Activated CD4-positive, alpha-beta T cell treated with anti-CD3 and anti-CD28 coated beads, Interleukin-2, amount 10 ng/mL, durations not matched to agents 7 days and 5 days (primary cell): ENCODE measurements around the gene VEZF1. TPM values are rescaled to one million over a fixed set of nuclear protein-coding genes. Genes with fewer than 3 reads are reported as not detected.

Experiments
- CTCF ChIA-PET: fragments of 350-600 bp; sonication (Branson Sonifier 250); formaldehyde crosslinking; loops from one replicate; lab custom pipeline; 2021; ENCODE audit warnings: antibody characterized with exemption; lab: Charles Lee
- POLR2A ChIA-PET: fragments of 350-600 bp; sonication (Branson Sonifier 250); formaldehyde crosslinking; loops from one replicate; lab custom pipeline; 2021; ENCODE audit warnings: antibody characterized with exemption; lab: Charles Lee
- DNase-seq: peaks from one replicate; pipeline ENCODE4 v3.0.0-alpha.2; 2020
- H3K27ac Mint-ChIP-seq: one replicate; pipeline ENCODE4 v1.8.0; 2021; ENCODE audit warnings: mild to moderate bottlenecking, moderate library complexity, mixed read lengths
- H3K27me3 Mint-ChIP-seq: one replicate; pipeline ENCODE4 v1.8.0; 2021; ENCODE audit warnings: mixed read lengths
- H3K36me3 Mint-ChIP-seq: one replicate; pipeline ENCODE4 v1.8.0; 2021; ENCODE audit warnings: low read depth, mixed read lengths
- H3K4me1 Mint-ChIP-seq: one replicate; pipeline ENCODE4 v1.8.0; 2021; ENCODE audit warnings: mixed read lengths
- H3K4me3 Mint-ChIP-seq: one replicate; pipeline ENCODE4 v1.8.0; 2021; ENCODE audit warnings: mild to moderate bottlenecking, moderate library complexity, mixed read lengths
- H3K9me3 Mint-ChIP-seq: one replicate; pipeline ENCODE4 v1.8.0; 2021; ENCODE audit warnings: mixed read lengths
- total RNA-seq, 2 experiments: library from RNA; stranded (reverse); gene quantifications; one replicate each; pipeline ENCODE4 v1.2.3, GENCODE V29; 2021

The VEZF1 gene
- 10 to 100 TPM; 46.7 to 52.0 TPM for total RNA-seq

GRCh38 chr17:57987581-57988300 is at the start of gene VEZF1:
Gene VEZF1 (minus strand): TSS chr17:57988254. CDS start chr17:57988111, 143 bp downstream.
- H3K27me3 Mint-ChIP-seq, result no peaks in the 10 kb centered on the region
- peak; percentile 83 for DNase-seq
- H3K4me3 Mint-ChIP-seq, result peak within 1 kb of the TSS; percentile 90
- ChIA-PET POLR2A (no interaction called here), CTCF (interaction anchor here (1.9 to 3.6 kb wide), 3 partner anchors 12 to 133 kb away, joined by 4 to 25 read pairs (median 6); no protein-coding TSS in a partner anchor)
- peak within 1 kb of the TSS; percentile 93 for H3K27ac Mint-ChIP-seq
- H3K9me3 Mint-ChIP-seq, result no peaks in the 10 kb centered on the region
- H3K4me1 Mint-ChIP-seq, result peaks cover 71% of the 10 kb centered on the region
- peaks cover 31% of the 10 kb centered on the region for H3K36me3 Mint-ChIP-seq

DNA sequence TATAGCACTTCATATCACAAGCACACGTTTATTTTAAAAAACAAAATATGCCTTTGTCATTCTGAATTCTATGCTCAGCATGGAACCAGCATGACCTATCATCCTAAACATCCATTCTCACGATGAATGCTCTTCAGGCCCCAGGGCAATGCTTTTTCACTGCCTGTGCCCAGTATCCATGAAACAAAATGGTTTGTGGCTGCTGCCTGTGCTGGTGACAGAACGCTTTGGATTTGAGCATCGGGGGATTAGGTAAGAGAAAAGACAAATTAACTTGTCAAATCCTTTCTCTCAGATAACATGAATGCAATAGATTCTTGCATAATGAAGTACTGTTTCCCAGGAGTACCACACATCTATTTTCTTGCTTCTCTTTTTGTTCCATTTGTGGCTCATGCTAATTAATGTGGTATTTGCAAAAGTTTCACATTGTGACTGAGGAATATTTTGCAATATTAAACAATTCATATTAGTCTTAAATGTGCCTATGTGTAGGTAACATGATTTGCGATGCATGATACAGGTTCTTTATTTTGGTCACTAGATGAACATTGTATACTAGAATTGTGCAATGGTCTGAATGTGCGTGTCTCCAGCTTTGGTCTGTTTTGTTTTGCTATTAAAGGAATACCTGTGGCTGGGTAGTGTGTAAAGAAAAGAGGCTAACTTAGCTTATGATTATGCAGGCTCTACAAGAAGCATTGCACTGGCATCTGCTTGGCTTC is 44.8 kb upstream of the VEZF1 start:
- DNase-seq, result no peak
- Mint-ChIP-seq H3K36me3 (no peaks in the 10 kb centered on the region), H3K9me3 (peaks cover 4% of the 10 kb centered on the region), H3K4me1 (no peaks in the 10 kb centered on the region), H3K4me3 (no peak overlapping the region), H3K27me3 (peaks cover 26% of the 10 kb centered on the region), H3K27ac (no peak overlapping the region)
- POLR2A ChIA-PET, result no interaction called here
- CTCF ChIA-PET, result no interaction called here

- H3K36me3 Mint-ChIP-seq, result no peaks in the 10 kb centered on the region
- ChIA-PET CTCF (interaction anchor here (0.6 kb wide), 1 partner anchor 1042 kb away, joined by 3 read pairs; no protein-coding TSS in a partner anchor), POLR2A (no interaction called here)
- no peaks in the 10 kb centered on the region for H3K4me1 Mint-ChIP-seq
- H3K27me3 Mint-ChIP-seq, result peaks cover 52% of the 10 kb centered on the region
- no peak overlapping the region for H3K27ac Mint-ChIP-seq
- H3K9me3 Mint-ChIP-seq, result peaks cover 6% of the 10 kb centered on the region
- DNase-seq, result no peak
- no peak overlapping the region for H3K4me3 Mint-ChIP-seq
Observed at GRCh38 chr17:58028578-58028977, 40.5 kb upstream of the VEZF1 start.

GRCh38 chr17:58020401-58020800 is 32.3 kb upstream of the VEZF1 start:
- Mint-ChIP-seq H3K36me3 (no peaks in the 10 kb centered on the region), H3K9me3 (no peaks in the 10 kb centered on the region), H3K27me3 (peaks cover 15% of the 10 kb centered on the region), H3K4me1 (no peaks in the 10 kb centered on the region), H3K4me3 (no peak overlapping the region), H3K27ac (no peak overlapping the region)
- DNase-seq, result no peak
- ChIA-PET CTCF (no interaction called here), POLR2A (no interaction called here)

DNA sequence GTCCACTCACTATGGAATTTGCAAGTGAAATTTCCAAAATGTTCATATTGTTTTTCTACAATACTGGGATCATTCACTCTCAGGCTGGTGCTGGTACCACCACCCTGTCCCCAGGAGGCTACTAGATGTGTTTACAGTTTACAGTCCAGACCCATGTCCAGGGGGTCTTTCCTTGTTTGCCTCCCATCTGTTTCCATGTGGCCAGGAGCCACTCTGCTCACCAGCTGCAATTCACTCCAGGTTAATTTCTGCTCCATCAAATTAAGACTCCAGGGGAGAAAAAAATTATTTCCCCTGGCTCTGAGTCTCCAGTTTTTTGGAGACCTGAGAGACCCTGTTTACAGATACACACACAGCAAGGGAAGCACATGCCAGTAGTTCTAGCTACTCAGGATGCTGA is 31.5 kb upstream of the VEZF1 start:
- Mint-ChIP-seq H3K4me3 (no peak overlapping the region), H3K36me3 (no peaks in the 10 kb centered on the region), H3K9me3 (no peaks in the 10 kb centered on the region), H3K27me3 (peaks cover 8% of the 10 kb centered on the region), H3K4me1 (no peaks in the 10 kb centered on the region), H3K27ac (no peak overlapping the region)
- DNase-seq, result no peak
- ChIA-PET CTCF (no interaction called here), POLR2A (no interaction called here)

DNA sequence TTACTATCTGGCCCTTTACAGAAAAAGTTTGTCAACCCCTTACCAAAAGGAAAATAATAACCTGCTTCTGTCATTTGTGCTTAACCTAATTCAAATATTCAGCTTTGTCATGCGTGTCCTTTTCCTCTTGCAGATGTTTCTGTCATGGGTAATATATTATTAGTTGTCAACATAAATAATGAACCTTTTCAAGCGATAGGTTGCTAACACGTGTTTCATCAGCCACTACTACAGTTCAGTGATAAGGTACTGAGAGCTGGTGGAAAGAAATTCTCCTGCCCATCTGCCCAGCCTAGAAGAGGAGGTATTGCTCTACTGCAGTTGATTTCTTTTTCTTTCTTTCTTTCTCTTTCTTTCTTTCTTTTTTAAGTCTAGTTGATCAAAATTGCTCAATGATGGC is 31.0 kb upstream of the VEZF1 start:
- Mint-ChIP-seq H3K4me1 (no peaks in the 10 kb centered on the region), H3K27ac (no peak overlapping the region), H3K4me3 (no peak overlapping the region), H3K27me3 (peaks cover 6% of the 10 kb centered on the region), H3K9me3 (no peaks in the 10 kb centered on the region), H3K36me3 (no peaks in the 10 kb centered on the region)
- ChIA-PET POLR2A (no interaction called here), CTCF (interaction anchor here (0.7 to 0.9 kb wide), 2 partner anchors 64 to 890 kb away, joined by 3 to 4 read pairs; partner anchors contain the start of gene CUEDC1)
- DNase-seq, result no peak

DNA sequence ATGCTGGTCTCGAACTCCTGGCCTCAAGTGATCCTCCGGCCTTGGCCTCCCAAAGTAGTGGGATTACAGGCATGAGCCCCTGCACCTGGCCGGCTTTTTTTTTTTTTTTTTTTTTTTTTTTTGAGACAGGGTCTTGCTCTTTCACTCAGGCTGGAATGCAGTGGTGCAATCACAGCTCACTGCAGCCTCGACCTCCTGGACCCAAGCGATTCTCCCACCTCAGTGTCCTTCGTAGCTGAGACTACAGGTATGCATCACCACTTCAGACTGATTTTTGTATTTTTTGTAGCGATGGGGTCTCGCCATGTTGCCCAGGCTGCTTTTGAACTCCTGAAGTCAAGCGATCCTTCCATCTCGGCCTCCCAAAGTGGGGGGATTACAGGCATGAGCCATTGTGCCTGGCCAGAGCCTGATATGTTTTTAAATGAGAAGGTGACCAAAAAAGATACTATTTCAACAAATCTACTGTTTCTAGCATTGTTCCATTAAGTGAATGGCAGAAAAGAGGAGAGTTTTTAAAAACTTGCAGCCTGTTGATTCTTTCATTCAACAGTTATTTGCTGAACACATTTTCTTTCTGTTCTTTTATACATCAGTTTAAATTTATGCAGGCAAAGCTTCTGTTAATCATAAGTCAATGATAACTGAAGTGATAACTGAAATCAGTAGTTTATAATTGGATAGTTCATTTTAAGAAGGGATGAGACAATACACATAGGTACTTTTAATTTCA is 22.2 kb upstream of the VEZF1 start:
- Mint-ChIP-seq H3K27me3 (no peaks in the 10 kb centered on the region), H3K36me3 (peaks cover 27% of the 10 kb centered on the region), H3K9me3 (no peaks in the 10 kb centered on the region), H3K27ac (no peak overlapping the region), H3K4me3 (no peak overlapping the region), H3K4me1 (peaks cover 22% of the 10 kb centered on the region)
- DNase-seq, result no peak
- ChIA-PET CTCF (interaction anchor here (1.9 kb wide), 1 partner anchor 11 kb away, joined by 6 read pairs; no protein-coding TSS in a partner anchor), POLR2A (no interaction called here)

GRCh38 chr17:58007781-58008706 is 20.0 kb upstream of the VEZF1 start:
- H3K9me3 Mint-ChIP-seq, result no peaks in the 10 kb centered on the region
- H3K4me1 Mint-ChIP-seq, result peaks cover 41% of the 10 kb centered on the region
- CTCF ChIA-PET, result interaction anchor here (0.7 to 2.4 kb wide), 9 partner anchors 8 to 174 kb away, joined by 3 to 15 read pairs (median 4); partner anchors contain the start of gene CUEDC1
- peak overlapping the region; percentile 94 for H3K4me3 Mint-ChIP-seq
- H3K36me3 Mint-ChIP-seq, result peaks cover 46% of the 10 kb centered on the region
- H3K27ac Mint-ChIP-seq, result peak overlapping the region; percentile 98
- DNase-seq, result peak; percentile 16
- no peaks in the 10 kb centered on the region for H3K27me3 Mint-ChIP-seq
- POLR2A ChIA-PET, result interaction anchor here (0.7 to 2.2 kb wide), 5 partner anchors 12 to 337 kb away, joined by 3 to 8 read pairs (median 4); partner anchors contain the start of genes DYNLL2 and MRPS23

DNA sequence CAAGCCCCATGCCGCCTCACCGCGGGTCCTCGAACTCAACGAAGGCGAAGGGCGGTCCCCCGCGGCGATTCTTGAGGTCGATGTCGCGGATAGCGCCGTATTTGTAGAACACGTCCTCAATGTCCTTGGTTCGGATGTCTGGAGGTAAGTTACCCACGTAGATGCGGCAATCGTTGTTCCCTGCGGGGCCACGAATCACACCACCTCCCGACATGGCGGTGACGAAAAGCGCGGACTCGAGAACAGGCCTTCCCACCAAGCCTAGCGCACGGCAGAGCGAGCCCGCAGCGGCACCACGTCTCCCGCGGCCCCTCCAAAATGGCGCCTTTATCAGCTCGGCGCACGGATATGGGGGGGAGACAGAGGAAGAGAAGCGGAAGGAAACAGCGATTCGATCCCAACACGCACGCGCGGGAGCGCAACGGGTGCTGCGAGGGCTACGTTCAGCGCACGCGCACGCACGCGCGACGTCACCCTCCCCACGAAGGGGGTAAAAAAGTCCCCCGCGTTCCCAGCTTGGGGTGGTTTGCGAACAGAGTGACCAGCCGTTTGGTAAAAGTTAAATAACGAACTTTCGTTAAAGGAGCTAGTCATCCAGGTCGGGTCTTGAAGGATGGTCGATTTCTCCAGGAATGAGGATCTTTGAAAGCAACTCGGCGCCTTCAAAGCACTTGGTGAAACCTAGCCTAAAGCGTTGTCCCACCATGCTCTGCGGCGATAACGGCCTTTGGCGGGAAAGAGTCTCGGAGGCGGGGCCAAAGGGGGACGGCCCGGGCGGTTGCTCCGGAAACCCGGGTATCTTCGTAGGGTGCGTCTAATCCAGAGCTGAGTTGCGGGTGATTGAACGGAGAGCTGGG is 19.1 kb upstream of the VEZF1 start, which contains the start of gene SRSF1:
SRSF1 (minus strand) TSS at position 323 of the 857 bp plus-strand sequence; CDS start at position 214, 109 bp downstream.
- peak; percentile 98 for DNase-seq
- Mint-ChIP-seq H3K9me3 (no peaks in the 10 kb centered on the region), H3K27ac (peak within 1 kb of the TSS; percentile 98), H3K27me3 (no peaks in the 10 kb centered on the region), H3K4me3 (peak within 1 kb of the TSS; percentile 94), H3K36me3 (peaks cover 55% of the 10 kb centered on the region), H3K4me1 (peaks cover 50% of the 10 kb centered on the region)
- CTCF ChIA-PET, result interaction anchor here (0.7 to 2.4 kb wide), 9 partner anchors 8 to 173 kb away, joined by 3 to 15 read pairs (median 3); partner anchors contain the start of gene MRPS23
- POLR2A ChIA-PET, result interaction anchor here (0.7 to 2.2 kb wide), 8 partner anchors 11 to 337 kb away, joined by 3 to 8 read pairs (median 4); partner anchors contain the start of genes DYNLL2 and MRPS23

GRCh38 chr17:58006560-58006923 is 18.5 kb upstream of the VEZF1 start:
- DNase-seq, result peak; percentile 47
- no peaks in the 10 kb centered on the region for H3K27me3 Mint-ChIP-seq
- peaks cover 54% of the 10 kb centered on the region for H3K4me1 Mint-ChIP-seq
- peak overlapping the region; percentile 94 for H3K4me3 Mint-ChIP-seq
- H3K36me3 Mint-ChIP-seq, result peaks cover 59% of the 10 kb centered on the region
- peak overlapping the region; percentile 98 for H3K27ac Mint-ChIP-seq
- H3K9me3 Mint-ChIP-seq, result no peaks in the 10 kb centered on the region
- ChIA-PET CTCF (interaction anchor here (1.3 to 2.4 kb wide), 6 partner anchors 8 to 157 kb away, joined by 3 to 15 read pairs (median 4); partner anchors contain the start of gene MRPS23), POLR2A (interaction anchor here (0.5 to 2.2 kb wide), 5 partner anchors 11 to 327 kb away, joined by 3 to 8 read pairs (median 4); no protein-coding TSS in a partner anchor)
